ENCODE measurements around the gene PHF2. TPM values are rescaled to one million over a fixed set of nuclear protein-coding genes. Genes with fewer than 3 reads are reported as not detected.

Gene PHF2
- total RNA-seq, 1 experiment from 2014 or later, result 17.4 TPM

DNA sequence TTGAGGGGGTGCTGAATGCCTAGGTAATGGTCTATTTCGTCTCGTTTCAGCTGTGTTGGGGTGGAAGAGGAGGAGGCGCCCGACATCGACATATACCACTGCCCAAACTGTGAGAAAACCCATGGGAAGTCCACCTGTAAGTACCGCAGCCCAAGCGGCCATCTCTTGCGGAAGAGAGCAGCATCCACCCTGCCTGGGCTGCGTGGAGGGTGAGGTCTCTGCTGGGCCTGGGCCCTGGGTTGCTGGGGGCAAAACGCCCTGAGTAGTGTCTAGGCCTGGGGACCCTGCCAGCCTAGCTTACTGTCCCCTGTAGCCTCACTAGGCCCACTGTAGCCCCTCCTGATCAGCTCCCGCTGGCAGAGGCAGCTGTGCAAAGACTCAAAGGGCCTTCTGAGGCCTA is 53.5 kb downstream of the PHF2 start:
- H4K20me1 ChIP-seq (ENCODE audit: control insufficient read depth, insufficient read depth, insufficient read length), result no peaks in the 10 kb centered on the region
- no peak overlapping the region for H2BK5ac ChIP-seq (ENCODE audit: insufficient read length, low read length)
- peak overlapping the region in 1 of 3 experiments; percentile 56; a peak in 2 of 7 replicates for H3K27ac Mint-ChIP-seq
- H2AK5ac ChIP-seq (ENCODE audit: insufficient read length, low read length), result no peak overlapping the region
- no peaks in the 10 kb centered on the region for H3K27me3 Mint-ChIP-seq (ENCODE audit: low read depth)
- H2BK20ac ChIP-seq (ENCODE audit: low read depth, low read length, poor library complexity, severe bottlenecking), result no peak overlapping the region
- no peak overlapping the region for H4K5ac ChIP-seq (ENCODE audit: insufficient read length, low read depth, low read length)
- no peak overlapping the region for H3K4me3 Mint-ChIP-seq
- H3K4me2 ChIP-seq (ENCODE audit: insufficient read depth, insufficient read length, low read length), result no peak overlapping the region
- no peak overlapping the region for H4K91ac ChIP-seq (ENCODE audit: insufficient read length, low read depth, low read length)
- no peak overlapping the region for H3T11ph ChIP-seq (ENCODE audit: low read length)
- H3K9me3 ChIP-seq (ENCODE audit: control insufficient read depth, low read depth, low read length), result no peaks in the 10 kb centered on the region
- peaks cover 3 to 8% of the 10 kb centered on the region in 2 experiments; a peak in 3 of 4 replicates for H3K4me1 Mint-ChIP-seq
- H3K56ac ChIP-seq (ENCODE audit: insufficient read length, low read depth, low read length), result no peak overlapping the region
- TF ChIP-seq, protein P1, sequence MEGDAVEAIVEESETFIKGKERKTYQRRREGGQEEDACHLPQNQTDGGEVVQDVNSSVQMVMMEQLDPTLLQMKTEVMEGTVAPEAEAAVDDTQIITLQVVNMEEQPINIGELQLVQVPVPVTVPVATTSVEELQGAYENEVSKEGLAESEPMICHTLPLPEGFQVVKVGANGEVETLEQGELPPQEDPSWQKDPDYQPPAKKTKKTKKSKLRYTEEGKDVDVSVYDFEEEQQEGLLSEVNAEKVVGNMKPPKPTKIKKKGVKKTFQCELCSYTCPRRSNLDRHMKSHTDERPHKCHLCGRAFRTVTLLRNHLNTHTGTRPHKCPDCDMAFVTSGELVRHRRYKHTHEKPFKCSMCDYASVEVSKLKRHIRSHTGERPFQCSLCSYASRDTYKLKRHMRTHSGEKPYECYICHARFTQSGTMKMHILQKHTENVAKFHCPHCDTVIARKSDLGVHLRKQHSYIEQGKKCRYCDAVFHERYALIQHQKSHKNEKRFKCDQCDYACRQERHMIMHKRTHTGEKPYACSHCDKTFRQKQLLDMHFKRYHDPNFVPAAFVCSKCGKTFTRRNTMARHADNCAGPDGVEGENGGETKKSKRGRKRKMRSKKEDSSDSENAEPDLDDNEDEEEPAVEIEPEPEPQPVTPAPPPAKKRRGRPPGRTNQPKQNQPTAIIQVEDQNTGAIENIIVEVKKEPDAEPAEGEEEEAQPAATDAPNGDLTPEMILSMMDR (conservative IDR thresholded peaks at IDR 0.05), result no peak
- H2BK120ac ChIP-seq (ENCODE audit: low read depth, low read length, poor library complexity, severe bottlenecking), result no peak overlapping the region
- H3K23ac ChIP-seq (ENCODE audit: insufficient read length, low read depth, low read length), result no peak overlapping the region
- no peak overlapping the region for H3K27ac ChIP-seq (ENCODE audit: insufficient read length, low read depth, low read length)
- WGBS (ENCODE audit: extremely low coverage, insufficient read length, low lambda C conversion rate), result no CpG with 5 or more reads among the region's 11 CpGs
- H2BK12ac ChIP-seq (ENCODE audit: insufficient read length, low read depth, low read length), result no peak overlapping the region
- H3K4me1 ChIP-seq (ENCODE audit: insufficient read depth, low read length), result no peaks in the 10 kb centered on the region
- H3K9ac ChIP-seq (ENCODE audit: extremely low read depth, insufficient read length, low read length), result no peak overlapping the region
- H2BK15ac ChIP-seq (ENCODE audit: low read depth, low read length), result no peak overlapping the region
- H3K27me3 ChIP-seq (ENCODE audit: insufficient read depth, low read length), result no peaks in the 10 kb centered on the region
- peaks cover 2% of the 10 kb centered on the region; the same call in 1 of the 2 replicates for H3K79me2 ChIP-seq (ENCODE audit: insufficient read depth, low read length)
- H4K8ac ChIP-seq (replicated peaks; ENCODE audit: insufficient read length, low read depth, low read length), result no peak overlapping the region
- peaks cover 4 to 17% (median 14%) of the 10 kb centered on the region in 3 experiments; a peak in 6 of 7 replicates for H3K36me3 Mint-ChIP-seq (ENCODE audit: insufficient read depth in 1 of 3, low read depth in 3 of 3)
- H3K14ac ChIP-seq (ENCODE audit: insufficient read depth, low read length), result no peak overlapping the region; the same call in 1 of the 2 replicates
- peaks cover 6 to 16% of the 10 kb centered on the region in 2 experiments; a peak in 4 of 5 replicates for H3K9me3 Mint-ChIP-seq
- H2AFZ ChIP-seq (ENCODE audit: low read length), result no peak overlapping the region
- H3K4ac ChIP-seq (ENCODE audit: low read depth, low read length), result no peak overlapping the region
- H3K23me2 ChIP-seq (ENCODE audit: insufficient read length, low read depth, low read length, poor library complexity, severe bottlenecking), result no peaks in the 10 kb centered on the region
- no peak overlapping the region for H3K18ac ChIP-seq (ENCODE audit: insufficient read length, low read depth, low read length)
- H3K79me1 ChIP-seq (ENCODE audit: insufficient read depth, low read depth, low read length, poor library complexity, severe bottlenecking), result no peaks in the 10 kb centered on the region
- no peak for DNase-seq

All from H9 (cell line).